ENCODE results near the gene PRDM16.

PRDM16 gene

DNA sequence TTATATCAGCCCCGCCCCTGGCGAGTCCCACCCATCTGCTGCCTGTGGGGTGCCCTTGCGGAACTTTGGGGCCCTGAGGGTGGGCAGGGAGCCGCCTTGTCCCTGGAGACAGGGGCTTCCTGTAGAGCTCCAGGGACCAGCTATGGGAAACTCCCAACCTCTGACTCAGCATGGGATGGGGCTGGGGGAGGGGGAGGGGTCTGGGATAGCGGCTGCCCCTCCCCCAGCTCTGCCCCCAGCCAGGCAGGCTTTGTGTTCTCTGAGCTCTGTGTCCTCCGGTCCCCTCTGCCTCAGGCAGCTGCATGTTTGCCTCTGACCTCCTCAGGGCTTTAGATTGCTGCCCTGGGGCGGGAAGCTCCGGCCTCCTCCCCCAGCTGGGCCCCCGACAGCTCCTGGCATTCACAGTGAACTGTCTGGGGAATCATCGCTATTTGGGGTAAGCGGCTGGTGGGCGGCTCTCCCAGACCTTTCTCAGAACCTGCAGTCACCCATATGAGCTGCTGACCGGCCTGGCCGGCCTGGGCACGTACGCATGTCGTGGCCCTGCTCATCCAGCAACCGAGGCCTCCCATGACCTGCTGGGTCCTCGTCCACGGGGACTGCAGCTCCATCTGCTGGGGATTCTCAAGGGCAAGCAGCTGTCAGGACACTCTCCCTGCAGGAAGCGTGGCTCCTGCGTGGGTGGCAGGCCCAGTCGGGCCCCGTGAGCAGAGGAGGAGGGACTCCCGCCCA, 402.5 kb downstream of the PRDM16 start:
- TF ChIP-seq CTCF (IDR thresholded peaks at IDR 0.05; ENCODE audit: low read depth, low read length, missing control alignments) = no peak
- DNase-seq (ENCODE audit: low read depth) = no peak
- no peak overlapping the region for H3K4me3 ChIP-seq (ENCODE audit: low read depth, low read length)

DNA sequence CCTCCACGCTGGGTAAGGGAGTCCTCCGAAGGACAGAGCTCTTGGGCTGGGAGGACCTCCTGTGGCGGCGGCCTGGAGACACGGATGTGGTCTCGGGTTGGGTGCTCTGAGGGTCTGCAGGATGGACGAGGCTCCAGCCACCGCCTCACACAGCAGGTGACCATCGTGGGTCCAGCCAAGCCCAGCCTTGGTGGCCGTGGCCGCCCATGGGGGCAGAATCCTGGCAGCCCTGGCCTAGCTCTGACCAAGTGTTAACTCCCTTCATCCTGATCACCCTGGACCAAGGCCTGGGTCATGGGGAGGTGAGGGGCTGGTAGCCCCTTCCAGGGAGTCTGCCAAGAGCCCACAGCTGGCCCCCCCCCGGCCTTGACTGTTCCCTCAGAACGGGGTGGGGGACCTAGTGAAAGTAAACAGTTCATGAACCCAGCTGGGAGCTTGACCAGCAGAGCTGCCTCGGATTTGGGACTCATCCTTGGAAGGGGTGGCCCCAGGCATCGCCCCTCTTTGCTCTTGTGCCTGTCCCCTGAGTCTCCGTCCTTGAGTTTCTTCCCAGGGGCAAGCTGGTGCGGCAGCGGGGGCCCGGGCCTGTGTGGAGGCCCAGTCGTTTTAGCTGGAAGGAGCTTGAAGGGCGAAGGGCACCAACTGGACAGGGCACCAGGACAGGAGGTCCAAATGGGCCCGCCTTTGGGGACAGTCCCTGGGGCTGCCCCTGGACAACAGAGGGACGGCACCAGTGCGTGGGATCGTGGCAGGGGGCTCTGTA, 403.3 kb downstream of the PRDM16 start:
- no peak overlapping the region for H3K4me3 ChIP-seq (ENCODE audit: low read depth, low read length)
- no peak for DNase-seq (ENCODE audit: low read depth)
- no peak for TF ChIP-seq CTCF (IDR thresholded peaks at IDR 0.05; ENCODE audit: low read depth, low read length, missing control alignments)

GRCh38 chr1:3472906-3473305, 403.9 kb downstream of the PRDM16 start:
- no peak overlapping the region for H3K4me3 ChIP-seq (ENCODE audit: low read depth, low read length)
- no peak for DNase-seq (ENCODE audit: low read depth)
- no peak for TF ChIP-seq CTCF (IDR thresholded peaks at IDR 0.05; ENCODE audit: low read depth, low read length, missing control alignments)

DNA sequence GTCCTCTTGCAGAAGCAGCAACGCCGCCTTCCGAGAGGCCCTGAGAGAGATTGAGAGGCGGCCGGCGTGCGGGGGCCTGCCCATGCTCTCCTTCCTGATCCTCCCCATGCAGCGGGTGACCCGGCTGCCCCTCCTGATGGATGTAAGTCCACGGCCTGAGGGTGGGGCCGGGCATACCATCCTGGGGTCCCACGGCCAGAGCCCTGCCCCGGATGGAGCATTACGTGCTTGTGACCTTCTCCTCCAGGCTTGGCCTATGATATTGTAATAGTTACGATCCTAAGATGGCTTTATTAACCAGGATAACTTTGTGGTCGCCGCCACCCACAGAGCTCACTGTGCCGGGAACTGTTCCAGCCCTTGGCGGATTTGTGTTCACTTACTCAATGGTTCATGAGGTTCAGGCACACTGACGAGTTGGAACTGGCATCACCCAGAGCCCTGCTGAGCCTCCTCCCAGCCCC, 404.4 kb downstream of the PRDM16 start:
- no peak for TF ChIP-seq CTCF (IDR thresholded peaks at IDR 0.05; ENCODE audit: low read depth, low read length, missing control alignments)
- no peak overlapping the region for H3K4me3 ChIP-seq (ENCODE audit: low read depth, low read length)
- DNase-seq (ENCODE audit: low read depth) = no peak

DNA sequence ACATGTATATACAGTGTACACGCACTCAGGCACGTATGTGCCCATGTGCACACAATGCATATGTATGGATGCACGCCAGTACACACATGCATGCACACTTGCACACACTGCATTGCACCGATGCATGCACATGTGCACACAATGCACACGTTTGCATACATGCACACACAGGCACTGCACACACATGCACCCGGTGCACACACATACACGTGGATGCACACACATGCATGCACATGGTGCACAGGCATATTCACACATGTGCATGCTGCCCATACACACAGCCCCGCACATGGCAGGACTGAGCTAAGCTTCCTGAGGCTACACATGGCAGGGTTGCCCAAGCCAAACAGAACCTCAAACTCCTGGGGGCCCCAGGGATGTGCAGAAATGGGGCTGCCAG, 405.0 kb downstream of the PRDM16 start:
- no peak overlapping the region for H3K4me3 ChIP-seq (ENCODE audit: low read depth, low read length)
- no peak for TF ChIP-seq CTCF (IDR thresholded peaks at IDR 0.05; ENCODE audit: low read depth, low read length, missing control alignments)
- DNase-seq (ENCODE audit: low read depth) = no peak

GRCh38 chr1:3474421-3474820, 405.4 kb downstream of the PRDM16 start:
- TF ChIP-seq CTCF (IDR thresholded peaks at IDR 0.05; ENCODE audit: low read depth, low read length, missing control alignments) = no peak
- no peak overlapping the region for H3K4me3 ChIP-seq (ENCODE audit: low read depth, low read length)
- DNase-seq (ENCODE audit: low read depth) = no peak
